Endothelial cell of umbilical vein (primary cell): ENCODE results near the gene SSR1. TPM values are rescaled to one million over a fixed set of nuclear protein-coding genes. Genes with fewer than 3 reads are reported as not detected.

Experiments
- BruUV-seq: library from RNA; stranded (reverse); fragments of 400-500 nt; replicated peaks from 2 replicates; lab custom pipeline; 2021; lab: Mats Ljungman, UMichigan
- CTCF ChIA-PET: fragments of 300-600, 350-600 bp; sonication (Branson Sonifier 250); formaldehyde crosslinking; loops from one replicate; lab custom pipeline; 2021; ENCODE audit warnings: antibody characterized with exemption, inconsistent platforms; lab: Charles Lee
- POLR2A ChIA-PET: fragments of 300-600, 350-600 bp; sonication (Branson Sonifier 250); formaldehyde crosslinking; loops from one replicate; lab custom pipeline; 2021; ENCODE audit warnings: antibody characterized with exemption, inconsistent platforms; lab: Charles Lee
- DNase-seq: peaks from one replicate; pipeline ENCODE4 v3.0.0-alpha.2; 2011; ENCODE audit warnings: low read depth, low spot score
- FAIRE-seq: peaks from 2 replicates; lab custom pipeline; 2011; peaks lifted over from hg19 to GRCh38; lab: Jason Lieb, UNC
- H2AFZ ChIP-seq: 2 replicates; pipeline ENCODE4 v1.6.0; 2012; ENCODE audit warnings: low read depth, low read length, control low read depth, inconsistent platforms
- H3K27ac ChIP-seq: 2 replicates; pipeline ENCODE4 v1.5.1; 2011; ENCODE audit warnings: low read depth, mild to moderate bottlenecking, control low read depth, low read length, moderate library complexity; ENCODE audit not compliant: insufficient read depth
- H3K27me3 ChIP-seq, 2 experiments: 2 replicates each; pipeline versions ENCODE4 v1.6.0 to v1.6.1; 2011; ENCODE audit warnings: low read length in 2 of 2, mixed read lengths in 1 of 2; ENCODE audit not compliant: control insufficient read depth in 2 of 2, insufficient read depth in 2 of 2
- H3K36me3 ChIP-seq, 2 experiments: 2 replicates in 1 of 2; 3 replicates in 1 of 2; pipeline ENCODE4 v1.5.1; 2011; ENCODE audit warnings: low read length in 2 of 2, mild to moderate bottlenecking in 1 of 2, moderate library complexity in 1 of 2; ENCODE audit not compliant: control insufficient read depth in 2 of 2, insufficient read depth in 2 of 2; ENCODE audit errors: extremely low read depth in 1 of 2
- H3K4me1 ChIP-seq: 3 replicates; pipeline ENCODE4 v1.5.1; 2011; ENCODE audit warnings: mild to moderate bottlenecking, low read length; ENCODE audit not compliant: control insufficient read depth, insufficient read depth; ENCODE audit errors: extremely low read depth
- H3K4me2 ChIP-seq: 2 replicates; pipeline ENCODE4 v1.6.1; 2011; ENCODE audit warnings: low read length, control low read depth, mixed read lengths; ENCODE audit not compliant: insufficient read depth
- H3K4me3 ChIP-seq, 3 experiments: fragments of 200-600 bp in 1 of 3; sonication (generic), shearing (Covaris generic) in 1 of 3; replicated peaks in 1 of 3; 2 replicates each; pipeline ENCODE4 v1.5.1; 2011 to 2016; ENCODE audit warnings: control low read depth in 3 of 3, low read length in 3 of 3, mild to moderate bottlenecking in 2 of 3, inconsistent platforms in 1 of 3, low read depth in 1 of 3, moderate library complexity in 1 of 3; ENCODE audit not compliant: insufficient read depth in 1 of 3
- H3K79me2 ChIP-seq: 2 replicates; pipeline ENCODE4 v1.6.0; 2012; ENCODE audit warnings: low read length, inconsistent platforms; ENCODE audit not compliant: control insufficient read depth, insufficient read depth
- H3K9ac ChIP-seq: replicated peaks from 2 replicates; pipeline ENCODE3; 2011; ENCODE audit warnings: low read length, control low read depth; ENCODE audit not compliant: insufficient read depth; ENCODE audit errors: extremely low read depth
- H3K9me1 ChIP-seq: replicated peaks from 3 replicates; pipeline ENCODE4 v1.6.0; 2011; ENCODE audit warnings: mild to moderate bottlenecking, low read length; ENCODE audit not compliant: control insufficient read depth, insufficient read depth; ENCODE audit errors: extremely low read depth
- H3K9me3 ChIP-seq: replicated peaks from 2 replicates; pipeline ENCODE4 v1.5.1; 2012; ENCODE audit warnings: low read length, inconsistent platforms; ENCODE audit not compliant: control insufficient read depth, insufficient read depth
- H4K20me1 ChIP-seq: replicated peaks from 2 replicates; pipeline ENCODE3; 2011; ENCODE audit warnings: mild to moderate bottlenecking, low read length; ENCODE audit not compliant: control insufficient read depth, insufficient read depth; ENCODE audit errors: extremely low read depth
- CTCF ChIP-seq, 2 donors: IDR thresholded peaks; 1 replicate in 1 of 2; 2 replicates in 1 of 2; pipeline ENCODE4 v1.5.1; 2011; ENCODE audit warnings: low read length in 2 of 2, mild to moderate bottlenecking in 2 of 2, moderate library complexity in 2 of 2, control low read depth in 1 of 2, inconsistent platforms in 1 of 2, low read depth in 1 of 2; ENCODE audit not compliant: insufficient read depth in 1 of 2; ENCODE audit errors: extremely low read depth in 1 of 2
- EZH2 ChIP-seq: IDR thresholded peaks from 2 replicates; pipeline ENCODE4 v1.6.1; 2012; ENCODE audit warnings: borderline replicate concordance, low read depth, mild to moderate bottlenecking, moderate library complexity, low read length, inconsistent platforms; ENCODE audit not compliant: severe bottlenecking
- FOS ChIP-seq: IDR thresholded peaks from 2 replicates; pipeline ENCODE4 v1.6.1; 2011; ENCODE audit warnings: mild to moderate bottlenecking, low read length, moderate library complexity, borderline replicate concordance; ENCODE audit not compliant: insufficient read depth
- GATA2 ChIP-seq: IDR thresholded peaks from 2 replicates; pipeline ENCODE4 v1.7.0; 2011; ENCODE audit warnings: low read depth, mild to moderate bottlenecking, moderate library complexity, mixed read lengths, low read length; ENCODE audit not compliant: insufficient read length, insufficient read depth
- JUN ChIP-seq: IDR thresholded peaks from 2 replicates; pipeline ENCODE4 v1.6.1; 2011; ENCODE audit warnings: borderline replicate concordance, low read depth; ENCODE audit not compliant: insufficient read length, insufficient read depth
- MYC ChIP-seq: IDR thresholded peaks from one replicate; pipeline ENCODE4 v1.6.1; 2011; ENCODE audit warnings: mild to moderate bottlenecking, low read depth, low read length
- POLR2A ChIP-seq: IDR thresholded peaks from 2 replicates; pipeline ENCODE4 v1.6.1; 2012; ENCODE audit warnings: low read depth, mild to moderate bottlenecking, control low read depth, low read length
- POLR2AphosphoS5 ChIP-seq: IDR thresholded peaks from 2 replicates; pipeline ENCODE4 v1.6.1; 2012; ENCODE audit warnings: low read depth, mild to moderate bottlenecking, control low read depth, low read length, moderate library complexity; ENCODE audit not compliant: insufficient read depth
- dilution Hi-C: fragments of 300-500 bp; cut with MboI; formaldehyde crosslinking; loops from one replicate; pipeline ENCODE4 v1.15.0; 2019; ENCODE audit warnings: low sequenced_read_pairs; ENCODE audit not compliant: extremely low pct_ligation_motif_present
- intact Hi-C: fragments of 100-400 bp; cut with micrococcal nuclease; formaldehyde crosslinking; loops from one replicate; pipeline ENCODE4 v1.10.0; 2022
- polyA plus RNA-seq, 4 experiments: library from polyadenylated mRNA; depleted of rRNA in 3 of 4; stranded (reverse) in 3 of 4; unstranded in 1 of 4; fragments of >200 nt; gene quantifications; 2 replicates each; pipeline versions ENCODE4 v1.2.1 to v1.2.3, GENCODE V29; 2011 to 2012; ENCODE audit warnings: missing spikeins in 1 of 4
- total RNA-seq: library from RNA; stranded (reverse); gene quantifications from 2 replicates; pipeline ENCODE4 v1.2.3, GENCODE V29; 2021
- TF ChIP-seq, protein P1 (sequence below): IDR thresholded peaks from 2 replicates; pipeline ENCODE4 v1.6.1; 2011; ENCODE audit not compliant: insufficient read depth, insufficient read length

SSR1 gene
- total and polyA plus RNA-seq, 2 donors (not counting 3 experiments of a cell fraction or from before 2014, with no cell fraction given): 70.7 to 187 TPM

DNA sequence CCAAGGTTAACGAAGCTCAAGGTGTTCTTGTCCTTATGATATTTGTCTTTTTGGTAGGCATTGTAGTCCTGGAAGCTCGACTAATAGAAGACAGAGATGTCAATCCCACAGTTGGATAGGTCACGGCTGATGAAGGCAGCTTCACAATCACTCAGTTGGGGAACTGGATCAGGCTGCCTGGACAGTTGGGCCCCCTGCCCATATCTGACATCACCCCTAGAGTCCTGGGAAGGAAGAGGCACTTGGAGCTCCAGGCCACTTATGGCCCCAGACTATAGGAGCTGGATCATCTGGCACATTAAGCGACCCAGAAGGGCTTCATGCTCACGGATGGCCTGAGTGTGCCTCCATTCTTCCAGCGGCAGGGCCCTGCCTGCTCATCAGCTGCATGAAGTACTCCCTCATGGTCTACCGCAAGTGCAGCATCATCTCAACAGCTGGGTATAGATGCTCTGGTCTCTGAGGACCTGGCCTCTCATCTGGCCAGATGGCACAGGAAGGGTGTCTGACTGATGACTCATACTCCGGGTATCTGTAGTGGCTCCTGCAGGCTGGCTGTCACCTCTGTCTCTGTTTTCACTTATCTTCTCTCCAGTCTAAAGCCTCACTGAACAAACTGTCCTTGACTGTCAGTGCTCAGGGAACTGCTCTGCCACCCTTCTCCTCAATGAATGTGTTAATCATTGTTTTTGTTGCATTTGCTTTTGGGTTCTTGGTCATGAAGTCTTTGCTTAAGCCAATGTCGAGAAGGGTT is 29.2 kb upstream of the SSR1 start:
- no peaks in the 10 kb centered on the region for H3K9me1 ChIP-seq
- TF ChIP-seq MYC (no peak), JUN (peak; percentile 15)
- no peak for FAIRE-seq
- intact Hi-C loops: no loop called here
- H3K79me2 ChIP-seq: no peaks in the 10 kb centered on the region
- no peak overlapping the region for H3K4me3 ChIP-seq
- H3K27ac ChIP-seq: no peak overlapping the region
- no peaks in the 10 kb centered on the region for H3K4me1 ChIP-seq
- no peak overlapping the region for H3K9ac ChIP-seq
- no peaks in the 10 kb centered on the region for H3K9me3 ChIP-seq
- dilution Hi-C loops: no loop called here
- H3K36me3 ChIP-seq: no peaks in the 10 kb centered on the region
- peaks cover 4 to 8% of the 10 kb centered on the region in 2 experiments for H3K27me3 ChIP-seq
- no TSS peak for BruUV-seq
- POLR2A ChIA-PET: no interaction called here
- no peaks in the 10 kb centered on the region for H4K20me1 ChIP-seq
- CTCF ChIA-PET: no interaction called here
- no peak for DNase-seq
- H2AFZ ChIP-seq: no peak overlapping the region
- H3K4me2 ChIP-seq: no peak overlapping the region

DNA sequence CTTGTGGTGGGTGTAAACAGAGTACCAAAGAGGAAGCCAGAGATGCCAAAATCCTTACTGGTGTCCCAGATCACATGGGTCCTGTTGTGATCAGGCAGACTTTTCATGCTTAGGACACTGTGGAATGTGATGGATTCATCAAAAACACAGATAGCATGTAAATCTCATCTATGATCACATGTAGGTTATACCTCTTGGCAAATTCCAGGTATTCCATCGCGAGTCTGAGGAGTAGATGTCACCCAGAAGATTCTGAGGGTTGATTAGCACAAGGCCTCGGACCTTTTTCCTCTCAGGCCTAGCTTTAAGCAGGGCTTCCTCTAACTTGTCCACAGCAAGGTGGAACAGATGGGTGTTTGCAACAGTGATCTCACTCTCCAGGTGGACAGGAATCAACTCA is 28.3 kb upstream of the SSR1 start:
- no peaks in the 10 kb centered on the region for H3K36me3 ChIP-seq
- no peak overlapping the region for H3K4me2 ChIP-seq
- H2AFZ ChIP-seq: no peak overlapping the region
- no peak overlapping the region for H3K27ac ChIP-seq
- no peak overlapping the region for H3K9ac ChIP-seq
- no TSS peak for BruUV-seq
- peaks cover 5 to 8% of the 10 kb centered on the region in 2 experiments for H3K27me3 ChIP-seq
- no peaks in the 10 kb centered on the region for H3K9me3 ChIP-seq
- CTCF ChIA-PET: interaction anchor here (1.1 kb wide), 2 partner anchors 8 to 664 kb away, joined by 3 to 5 read pairs; no protein-coding TSS in a partner anchor
- no peaks in the 10 kb centered on the region for H4K20me1 ChIP-seq
- dilution Hi-C loops: no loop called here
- H3K4me1 ChIP-seq: no peaks in the 10 kb centered on the region
- no peak for FAIRE-seq
- DNase-seq: no peak
- no peaks in the 10 kb centered on the region for H3K9me1 ChIP-seq
- no peaks in the 10 kb centered on the region for H3K79me2 ChIP-seq
- TF ChIP-seq CTCF (IDR thresholded peaks at IDR 0.05; ENCODE audit: extremely low read depth in 1 of 2, insufficient read depth in 1 of 2, low read depth in 1 of 2, low read length in 2 of 2) (no peak), EZH2 (no peak), POLR2A (no peak), FOS (no peak), MYC (no peak), POLR2AphosphoS5 (no peak), GATA2 (no peak), JUN (no peak)
- TF ChIP-seq, protein P1, sequence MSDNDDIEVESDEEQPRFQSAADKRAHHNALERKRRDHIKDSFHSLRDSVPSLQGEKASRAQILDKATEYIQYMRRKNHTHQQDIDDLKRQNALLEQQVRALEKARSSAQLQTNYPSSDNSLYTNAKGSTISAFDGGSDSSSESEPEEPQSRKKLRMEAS: no peak
- POLR2A ChIA-PET: no interaction called here
- H3K4me3 ChIP-seq: no peak overlapping the region
- intact Hi-C loops: no loop called here
